Measurements from ENCODE around the gene RFC3. TPM values are rescaled to one million over a fixed set of nuclear protein-coding genes. Genes with fewer than 3 reads are reported as not detected.
"Not testable (repeated sequence)": the region's sequence is repeated elsewhere in the genome, so short reads cannot be mapped to it uniquely, and the experiment has no call there.

RFC3 gene
- total RNA-seq, 1 donor from 2014 or later = 82.7 TPM

DNA sequence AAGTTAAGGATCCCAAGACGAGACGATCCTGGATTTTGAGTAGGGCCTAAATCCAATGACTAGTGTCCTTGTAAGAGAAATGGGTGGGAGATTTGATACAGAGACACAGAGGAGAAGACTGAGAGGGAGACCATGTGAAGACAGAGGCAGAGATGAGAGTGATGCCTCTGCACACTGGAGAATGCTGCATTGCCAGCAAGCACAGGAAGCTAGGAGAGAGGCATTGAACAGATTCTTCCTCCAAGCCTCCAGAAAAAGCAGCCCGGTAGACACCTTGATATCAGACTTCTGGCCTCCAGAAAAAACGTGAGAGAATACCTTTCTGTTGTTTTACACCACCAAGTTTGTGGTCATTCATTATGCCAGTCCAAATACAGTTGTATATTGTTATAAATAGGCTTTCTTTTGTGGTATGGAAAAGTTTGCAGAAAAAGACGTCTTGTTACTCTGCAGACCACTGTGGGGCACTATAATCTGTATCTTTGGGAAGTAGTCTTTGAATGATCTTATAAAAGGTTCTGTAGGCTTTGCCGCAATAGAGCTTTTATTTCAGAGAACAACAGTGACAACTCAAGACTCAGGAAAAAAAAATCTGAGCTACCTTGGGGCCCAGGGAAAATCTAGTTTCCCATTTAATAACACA, 17.9 kb upstream of the RFC3 start:
- H3K27me3 ChIP-seq = no peaks in the 10 kb centered on the region
- no peak overlapping the region for H3K27ac Mint-ChIP-seq
- H4K20me1 ChIP-seq (ENCODE audit: low read depth) = no peaks in the 10 kb centered on the region
- no peak overlapping the region for H3K9ac ChIP-seq
- H3K9me3 Mint-ChIP-seq = no peaks in the 10 kb centered on the region
- peak overlapping the region; percentile 31 for H3K4me2 ChIP-seq
- peaks cover 12% of the 10 kb centered on the region for H3K4me1 ChIP-seq
- no peak for TF ChIP-seq EZH2 (IDR thresholded peaks at IDR 0.05)
- TF ChIP-seq, protein P1, sequence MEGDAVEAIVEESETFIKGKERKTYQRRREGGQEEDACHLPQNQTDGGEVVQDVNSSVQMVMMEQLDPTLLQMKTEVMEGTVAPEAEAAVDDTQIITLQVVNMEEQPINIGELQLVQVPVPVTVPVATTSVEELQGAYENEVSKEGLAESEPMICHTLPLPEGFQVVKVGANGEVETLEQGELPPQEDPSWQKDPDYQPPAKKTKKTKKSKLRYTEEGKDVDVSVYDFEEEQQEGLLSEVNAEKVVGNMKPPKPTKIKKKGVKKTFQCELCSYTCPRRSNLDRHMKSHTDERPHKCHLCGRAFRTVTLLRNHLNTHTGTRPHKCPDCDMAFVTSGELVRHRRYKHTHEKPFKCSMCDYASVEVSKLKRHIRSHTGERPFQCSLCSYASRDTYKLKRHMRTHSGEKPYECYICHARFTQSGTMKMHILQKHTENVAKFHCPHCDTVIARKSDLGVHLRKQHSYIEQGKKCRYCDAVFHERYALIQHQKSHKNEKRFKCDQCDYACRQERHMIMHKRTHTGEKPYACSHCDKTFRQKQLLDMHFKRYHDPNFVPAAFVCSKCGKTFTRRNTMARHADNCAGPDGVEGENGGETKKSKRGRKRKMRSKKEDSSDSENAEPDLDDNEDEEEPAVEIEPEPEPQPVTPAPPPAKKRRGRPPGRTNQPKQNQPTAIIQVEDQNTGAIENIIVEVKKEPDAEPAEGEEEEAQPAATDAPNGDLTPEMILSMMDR (IDR thresholded peaks at IDR 0.05) = peak; percentile 62
- peaks cover 7% of the 10 kb centered on the region for H3K4me1 Mint-ChIP-seq
- no peaks in the 10 kb centered on the region for H3K36me3 Mint-ChIP-seq
- DNase-seq (ENCODE audit: low spot score) = peak; percentile 33
- H2AFZ ChIP-seq (replicated peaks) = peak overlapping the region; percentile 95
- H3K4me3 ChIP-seq = no peak overlapping the region
- no peaks in the 10 kb centered on the region for H3F3A ChIP-seq (ENCODE audit: low read depth)
- H3K4me3 Mint-ChIP-seq = no peak overlapping the region
- H3K9me3 ChIP-seq (ENCODE audit: low read depth) = no peaks in the 10 kb centered on the region
- no peaks in the 10 kb centered on the region for H3K36me3 ChIP-seq
- H3K27ac ChIP-seq = no peak overlapping the region
- H3K79me2 ChIP-seq (ENCODE audit: low read depth) = no peaks in the 10 kb centered on the region
- H3K27me3 Mint-ChIP-seq (ENCODE audit: insufficient read depth, low read depth) = no peaks in the 10 kb centered on the region

DNA sequence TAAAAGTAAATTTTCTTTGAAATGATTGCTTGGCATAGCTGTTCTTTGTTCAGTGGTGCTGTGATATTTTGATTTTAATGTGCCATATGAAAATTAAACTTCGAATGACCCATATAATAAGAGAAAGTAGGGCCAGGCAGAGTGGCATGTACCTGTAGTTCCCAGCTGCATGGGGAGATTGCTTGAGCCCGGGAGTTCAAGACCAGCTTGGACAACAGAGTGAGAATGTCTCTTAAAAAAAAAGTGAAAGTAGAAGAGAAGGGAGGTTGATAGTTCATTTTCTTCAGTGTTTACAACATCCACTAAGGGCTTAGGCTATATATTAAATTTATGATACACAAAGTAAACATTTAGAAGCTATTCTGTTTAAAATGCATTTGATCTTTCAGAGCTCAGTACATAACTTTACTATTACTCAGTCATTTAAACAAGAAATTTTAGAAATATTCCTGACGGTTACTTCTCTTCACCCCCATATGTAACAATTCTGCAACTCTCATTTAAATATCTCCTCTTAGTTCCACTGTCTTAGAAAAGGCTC, 17.2 kb upstream of the RFC3 start:
- Mint-ChIP-seq H3K9me3 (no peaks in the 10 kb centered on the region), H3K36me3 (no peaks in the 10 kb centered on the region), H3K27ac (no peak overlapping the region), H3K4me1 (peaks cover 7% of the 10 kb centered on the region), H3K27me3 (ENCODE audit: insufficient read depth, low read depth) (no peaks in the 10 kb centered on the region), H3K4me3 (no peak overlapping the region)
- Histone ChIP-seq H3K79me2 (ENCODE audit: low read depth) (no peaks in the 10 kb centered on the region), H3K9ac (no peak overlapping the region), H3K27ac (no peak overlapping the region), H3K9me3 (ENCODE audit: low read depth) (no peaks in the 10 kb centered on the region), H3K4me1 (peaks cover 12% of the 10 kb centered on the region), H3K4me3 (no peak overlapping the region), H3K4me2 (no peak overlapping the region), H3F3A (ENCODE audit: low read depth) (no peaks in the 10 kb centered on the region), H4K20me1 (ENCODE audit: low read depth) (no peaks in the 10 kb centered on the region), H3K27me3 (no peaks in the 10 kb centered on the region), H3K36me3 (no peaks in the 10 kb centered on the region), H2AFZ (replicated peaks) (peak overlapping the region; percentile 95)
- TF ChIP-seq, protein P1 (IDR thresholded peaks at IDR 0.05) = no peak
- TF ChIP-seq EZH2 (IDR thresholded peaks at IDR 0.05) (no peak), EZH2phosphoT487 (IDR thresholded peaks at IDR 0.05) (no peak)
- DNase-seq (ENCODE audit: low spot score) = no peak

DNA sequence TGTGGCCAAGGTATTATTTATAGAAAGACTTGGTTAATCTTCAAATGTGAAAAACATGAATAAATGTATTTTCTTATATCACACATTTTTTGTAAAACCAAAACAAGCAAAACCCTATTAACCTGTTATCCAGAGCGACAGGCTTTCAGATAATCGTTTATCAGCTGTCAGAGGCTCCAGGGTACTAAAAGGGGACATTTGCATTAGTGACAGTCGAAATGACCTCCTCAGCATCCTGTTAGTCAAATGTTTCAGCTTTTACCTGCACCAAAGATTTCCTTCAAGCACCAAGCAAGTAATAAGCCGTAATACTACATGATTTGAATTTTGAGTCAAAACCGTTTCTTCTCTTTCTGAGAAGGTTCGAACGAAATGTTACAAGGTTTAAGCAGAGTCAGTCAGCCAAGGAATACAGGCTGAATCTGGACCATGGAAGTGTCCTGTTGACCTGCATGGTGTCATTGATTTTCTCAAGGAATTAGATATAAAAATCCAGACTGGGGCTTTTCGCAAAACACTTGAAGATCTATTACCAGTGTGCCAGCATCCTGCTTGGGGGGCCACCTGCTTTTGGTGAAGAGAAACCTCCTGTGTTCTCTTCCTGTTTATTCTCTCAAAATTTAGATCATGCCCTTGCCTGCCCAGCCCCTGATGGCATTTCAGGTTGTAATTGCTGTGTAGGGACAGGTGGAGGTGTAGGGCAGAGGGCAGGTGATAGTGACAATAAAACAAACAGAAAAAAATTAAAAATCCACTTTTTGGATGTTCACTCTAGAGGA, 11.3 kb upstream of the RFC3 start:
- Histone ChIP-seq H3F3A (ENCODE audit: low read depth) (no peaks in the 10 kb centered on the region), H3K4me2 (no peak overlapping the region), H3K9me3 (ENCODE audit: low read depth) (no peaks in the 10 kb centered on the region), H3K36me3 (no peaks in the 10 kb centered on the region), H3K9ac (no peak overlapping the region), H2AFZ (replicated peaks) (no peak overlapping the region), H3K4me3 (no peak overlapping the region), H3K27me3 (peaks cover 38% of the 10 kb centered on the region), H3K79me2 (ENCODE audit: low read depth) (no peaks in the 10 kb centered on the region), H3K4me1 (no peaks in the 10 kb centered on the region), H3K27ac (no peak overlapping the region), H4K20me1 (ENCODE audit: low read depth) (no peaks in the 10 kb centered on the region)
- Mint-ChIP-seq H3K4me3 (no peak overlapping the region), H3K27ac (no peak overlapping the region), H3K4me1 (no peaks in the 10 kb centered on the region), H3K9me3 (no peaks in the 10 kb centered on the region), H3K36me3 (no peaks in the 10 kb centered on the region), H3K27me3 (ENCODE audit: insufficient read depth, low read depth) (no peaks in the 10 kb centered on the region)
- no peak for DNase-seq (ENCODE audit: low spot score)
- TF ChIP-seq EZH2 (IDR thresholded peaks at IDR 0.05) = no peak

DNA sequence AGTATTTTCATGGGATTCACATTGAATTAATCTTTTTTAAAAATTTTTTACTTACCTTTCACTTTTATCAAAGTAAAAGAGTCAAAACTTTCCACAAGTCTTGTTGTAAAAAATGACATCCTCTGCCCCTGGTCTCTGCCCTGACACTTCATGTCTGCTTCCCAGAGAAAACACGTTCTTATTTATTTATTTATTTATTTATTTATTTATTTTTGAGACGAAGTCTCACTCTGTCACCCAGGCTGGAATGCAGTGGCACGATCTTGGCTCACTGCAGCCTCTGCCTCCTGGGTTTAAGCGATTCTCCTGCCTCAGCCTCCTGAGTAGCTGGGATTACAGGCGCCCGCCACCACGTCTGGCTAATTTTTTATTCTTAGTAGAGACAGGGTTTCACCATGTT, 5.1 kb upstream of the RFC3 start:
- not testable (repeated sequence) for H3K27ac ChIP-seq; H3K9me3 ChIP-seq (ENCODE audit: low read depth); H3K36me3 Mint-ChIP-seq; H3K4me3 Mint-ChIP-seq; H3K4me1 Mint-ChIP-seq; H3K27me3 Mint-ChIP-seq (ENCODE audit: insufficient read depth, low read depth); H4K20me1 ChIP-seq (ENCODE audit: low read depth); DNase-seq (ENCODE audit: low spot score); H3K79me2 ChIP-seq (ENCODE audit: low read depth); H3K4me2 ChIP-seq; H3K36me3 ChIP-seq; H3K4me1 ChIP-seq; H3K4me3 ChIP-seq; H3K27ac Mint-ChIP-seq; H2AFZ ChIP-seq (replicated peaks); H3K9me3 Mint-ChIP-seq; H3F3A ChIP-seq (ENCODE audit: low read depth); H3K9ac ChIP-seq
- H3K27me3 ChIP-seq = peaks cover 47% of the 10 kb centered on the region

Measured in neural progenitor cell (in vitro differentiated cells).